Measurements from ENCODE around the gene NR2F1-AS1. TPM values are rescaled to one million over a fixed set of nuclear protein-coding genes. Genes with fewer than 3 reads are reported as not detected.
"Not testable (repeated sequence)": the region's sequence is repeated elsewhere in the genome, so short reads cannot be mapped to it uniquely, and the experiment has no call there.

NR2F1-AS1 gene
- total RNA-seq, 1 donor from 2014 or later, result 49.3 TPM

- intact Hi-C loops (cut with DNase I), result no loop called here
- ATAC-seq, result no peak
Observed at GRCh38 chr5:93476251-93476742, 104.7 kb downstream of the NR2F1-AS1 start.

GRCh38 chr5:93462916-93463315 lies 118.1 kb downstream of the NR2F1-AS1 start:
- DNase-seq (ENCODE audit: low spot score), result no peak
- no peak for ATAC-seq
- intact Hi-C loops (cut with DNase I), result no loop called here

More at GRCh38 chr5:93476251-93476742, 104.7 kb downstream of the NR2F1-AS1 start:
- no peak for DNase-seq (ENCODE audit: low spot score)

- intact Hi-C loops (cut with DNase I), result no loop called here
- no peak for ATAC-seq
Observed at GRCh38 chr5:93461756-93462155, 119.3 kb downstream of the NR2F1-AS1 start.

GRCh38 chr5:93460286-93460685 lies 120.7 kb downstream of the NR2F1-AS1 start:
- intact Hi-C loops (cut with DNase I), result no loop called here
- ATAC-seq (no peak), DNase-seq (ENCODE audit: low spot score) (no peak)

More at GRCh38 chr5:93461756-93462155, 119.3 kb downstream of the NR2F1-AS1 start:
- DNase-seq (ENCODE audit: low spot score), result no peak

GRCh38 chr5:93456796-93457195 lies 124.2 kb downstream of the NR2F1-AS1 start:
- intact Hi-C loops (cut with DNase I); DNase-seq (ENCODE audit: low spot score); ATAC-seq: not testable (repeated sequence)

GRCh38 chr5:93454896-93455295 lies 126.1 kb downstream of the NR2F1-AS1 start:
- DNase-seq (ENCODE audit: low spot score), result no peak
- ATAC-seq, result no peak
- intact Hi-C loops (cut with DNase I), result no loop called here

- ATAC-seq (no peak), DNase-seq (ENCODE audit: low spot score) (no peak)
Observed at GRCh38 chr5:93452255-93452654, 128.8 kb downstream of the NR2F1-AS1 start.

GRCh38 chr5:93438124-93438523 lies 142.9 kb downstream of the NR2F1-AS1 start:
- ATAC-seq (no peak), DNase-seq (ENCODE audit: low spot score) (no peak)
- intact Hi-C loops (cut with DNase I), result no loop called here

More at GRCh38 chr5:93452255-93452654, 128.8 kb downstream of the NR2F1-AS1 start:
- intact Hi-C loops (cut with DNase I), result no loop called here

GRCh38 chr5:93436083-93436482 lies 144.9 kb downstream of the NR2F1-AS1 start:
- ATAC-seq (no peak), DNase-seq (ENCODE audit: low spot score) (no peak)
- intact Hi-C loops (cut with DNase I), result no loop called here

- no peak for ATAC-seq
- no peak for DNase-seq (ENCODE audit: low spot score)
- intact Hi-C loops (cut with DNase I), result no loop called here
Observed at GRCh38 chr5:93433422-93433821, 147.6 kb downstream of the NR2F1-AS1 start.

GRCh38 chr5:93431250-93431649 lies 149.8 kb downstream of the NR2F1-AS1 start:
- intact Hi-C loops (cut with DNase I), result no loop called here
- DNase-seq (ENCODE audit: low spot score) (no peak), ATAC-seq (no peak)

GRCh38 chr5:93430673-93431199 lies 150.3 kb downstream of the NR2F1-AS1 start:
- intact Hi-C loops (cut with DNase I), result no loop called here
- ATAC-seq, result no peak
- DNase-seq (ENCODE audit: low spot score), result no peak

GRCh38 chr5:93430118-93430517 lies 150.9 kb downstream of the NR2F1-AS1 start:
- ATAC-seq, result no peak
- no peak for DNase-seq (ENCODE audit: low spot score)
- intact Hi-C loops (cut with DNase I), result no loop called here

GRCh38 chr5:93428868-93429267 lies 152.2 kb downstream of the NR2F1-AS1 start:
- intact Hi-C loops (cut with DNase I), result no loop called here
- no peak for ATAC-seq

GRCh38 chr5:93427316-93427715 lies 153.7 kb downstream of the NR2F1-AS1 start:
- intact Hi-C loops (cut with DNase I), result no loop called here
- DNase-seq (ENCODE audit: low spot score) (no peak), ATAC-seq (no peak)

More at GRCh38 chr5:93428868-93429267, 152.2 kb downstream of the NR2F1-AS1 start:
- DNase-seq (ENCODE audit: low spot score), result no peak

GRCh38 chr5:93425096-93425495 lies 155.9 kb downstream of the NR2F1-AS1 start:
- intact Hi-C loops (cut with DNase I), result no loop called here
- no peak for DNase-seq (ENCODE audit: low spot score)
- peak; percentile 56 for ATAC-seq

- DNase-seq (ENCODE audit: low spot score), result no peak
- intact Hi-C loops (cut with DNase I), result no loop called here
- ATAC-seq, result no peak
Observed at GRCh38 chr5:93423300-93423699, 157.7 kb downstream of the NR2F1-AS1 start.

GRCh38 chr5:93422652-93423280 lies 158.3 kb downstream of the NR2F1-AS1 start:
- DNase-seq (ENCODE audit: low spot score) (no peak), ATAC-seq (no peak)
- intact Hi-C loops (cut with DNase I), result no loop called here

GRCh38 chr5:93421987-93422401 lies 159.0 kb downstream of the NR2F1-AS1 start:
- intact Hi-C loops (cut with DNase I), result no loop called here
- no peak for DNase-seq (ENCODE audit: low spot score)
- no peak for ATAC-seq

GRCh38 chr5:93421468-93421867 lies 159.6 kb downstream of the NR2F1-AS1 start:
- DNase-seq (ENCODE audit: low spot score), result no peak
- ATAC-seq, result no peak
- intact Hi-C loops (cut with DNase I), result no loop called here

GRCh38 chr5:93417490-93417889 lies 163.5 kb downstream of the NR2F1-AS1 start:
- DNase-seq (ENCODE audit: low spot score) (no peak), ATAC-seq (no peak)
- intact Hi-C loops (cut with DNase I), result no loop called here

Data from sciatic nerve (tissue), 2 donors.